SK-MEL-5 (cell line): ENCODE measurements around the gene TSTD1. TPM values are rescaled to one million over a fixed set of nuclear protein-coding genes. Genes with fewer than 3 reads are reported as not detected.
"Not testable (repeated sequence)": the region's sequence is repeated elsewhere in the genome, so short reads cannot be mapped to it uniquely, and the experiment has no call there.

Experiments
- DNase-seq: peaks from one replicate; pipeline ENCODE4 v3.0.0-alpha.2; 2016; ENCODE audit warnings: low read depth, low spot score
- in situ Hi-C: cut with HindIII; loops from 2 replicates; pipeline ENCODE4 v1.10.0; 2016; ENCODE audit warnings: low sequenced_read_pairs, high pct_unique_total_duplicates, low pct_unique_long_range_greater_than_20kb
- small RNA-seq, 2 experiments: library from RNA; depleted of rRNA; stranded (forward); fragments of <200 nt; gene quantifications; one replicate each; pipeline ENCODE3, GENCODE V24; 2014
- total RNA-seq: library from RNA; depleted of rRNA; stranded (reverse); fragments of >200 nt; shearing (Covaris generic); gene quantifications from 2 replicates; pipeline ENCODE4 v1.2.3, GENCODE V29; 2014; rRNA removed

Gene TSTD1
- total RNA-seq, 1 experiment from 2014 or later: 0.98 TPM

GRCh38 chr1:160993544-160994193, 45.1 kb downstream of the TSTD1 start:
- DNase-seq: peak; percentile 74
- in situ Hi-C loops: no loop called here

- DNase-seq, in situ Hi-C loops: not testable (repeated sequence)
Measured at GRCh38 chr1:160992036-160992435, 46.7 kb downstream of the TSTD1 start.

Small RNA genes within 50 kb of the gene (small RNA-seq; reads per million reads assigned to genes)
- gene AL591806.2: 0 reads per million in 2 experiments

Other genes with a start within 250 kb of the TSTD1 start
- gene LY9, start 242.8 kb downstream of the TSTD1 start, total RNA-seq: not detected in 2 replicates
- 0.05 TPM in 2 replicates for gene CD244, start 176.1 kb downstream of the TSTD1 start, total RNA-seq
- not detected in 2 replicates for gene ITLN1, start 153.8 kb downstream of the TSTD1 start, total RNA-seq
- 0.69 and 0.90 TPM in 2 replicates for gene ITLN2, start 84.2 kb downstream of the TSTD1 start, total RNA-seq
- gene F11R, start 17.8 kb downstream of the TSTD1 start, total RNA-seq: 6.4 and 7.3 TPM in 2 replicates
- gene USF1, start 7.0 kb upstream of the TSTD1 start, total RNA-seq: 48.9 and 50.4 TPM in 2 replicates
- not detected in 2 replicates for gene ARHGAP30, start 30.9 kb upstream of the TSTD1 start, total RNA-seq
- 0.11 and 0.21 TPM in 2 replicates for gene NECTIN4, start 50.6 kb upstream of the TSTD1 start, total RNA-seq
- not detected in 2 replicates for gene KLHDC9, start 59.4 kb upstream of the TSTD1 start, total RNA-seq
- gene PFDN2, start 79.1 kb upstream of the TSTD1 start, total RNA-seq: 84.1 and 92.3 TPM in 2 replicates
- gene NIT1, start 79.1 kb upstream of the TSTD1 start, total RNA-seq: 23.5 and 27.2 TPM in 2 replicates
- gene DEDD, start 93.7 kb upstream of the TSTD1 start, total RNA-seq: 18.8 and 22.8 TPM in 2 replicates
- gene UFC1, start 115.0 kb upstream of the TSTD1 start, total RNA-seq: 87.4 and 89.2 TPM in 2 replicates
- 4.0 and 4.7 TPM in 2 replicates for gene USP21, start 120.5 kb upstream of the TSTD1 start, total RNA-seq
- 11.1 and 13.8 TPM in 2 replicates for gene PPOX, start 127.5 kb upstream of the TSTD1 start, total RNA-seq
- 53.9 and 55.9 TPM in 2 replicates for gene B4GALT3, start 138.5 kb upstream of the TSTD1 start, total RNA-seq
- gene ADAMTS4, start 160.1 kb upstream of the TSTD1 start, total RNA-seq: 0.03 TPM in 1 of 2 replicates, not detected in the other
- gene NDUFS2, start 163.4 kb upstream of the TSTD1 start, total RNA-seq: 134 and 147 TPM in 2 replicates
- gene FCER1G, start 176.3 kb upstream of the TSTD1 start, total RNA-seq: 2.6 TPM in 1 of 2 replicates, not detected in the other
- not detected in 2 replicates for gene APOA2, start 184.7 kb upstream of the TSTD1 start, total RNA-seq
- gene TOMM40L, start 187.1 kb upstream of the TSTD1 start, total RNA-seq: 11.3 and 11.7 TPM in 2 replicates
- not detected in 2 replicates for gene NR1I3, start 199.2 kb upstream of the TSTD1 start, total RNA-seq
- not detected in 2 replicates for gene PCP4L1, start 219.8 kb upstream of the TSTD1 start, total RNA-seq